IMR-90 (cell line): ENCODE data around the gene INF2. TPM values are rescaled to one million over a fixed set of nuclear protein-coding genes. Genes with fewer than 3 reads are reported as not detected.

Experiments used
- ATAC-seq: fragments of 200-7000 bp; cut with Tn5 transposase; 2 replicates; pipeline ENCODE4 v1.9.1; 2020; ENCODE audit warnings: low read depth, mild to moderate bottlenecking, moderate library complexity
- BruUV-seq: library from RNA; stranded (reverse); fragments of 400-500 nt; replicated peaks from 2 replicates; lab custom pipeline; 2021; lab: Mats Ljungman, UMichigan
- CTCF ChIA-PET: fragments of 300-600 bp; formaldehyde crosslinking; extraction: SDS; loops from one replicate; lab custom pipeline; 2021; ENCODE audit warnings: antibody characterized with exemption; lab: Yijun Ruan, JAX
- POLR2A ChIA-PET: fragments of 300-600 bp; sonication (Branson Sonifier 250); formaldehyde crosslinking; loops from one replicate; lab custom pipeline; 2022; ENCODE audit warnings: antibody characterized with exemption; ENCODE audit not compliant: unreplicated experiment; lab: Charles Lee
- DNase-seq: peaks from one replicate; pipeline ENCODE4 v3.0.0; 2013
- H2AFZ ChIP-seq: replicated peaks from 2 replicates; pipeline ENCODE3; 2013; ENCODE audit warnings: low read length, mild to moderate bottlenecking; ENCODE audit not compliant: poor library complexity
- H2AK5ac ChIP-seq: 2 replicates; pipeline ENCODE4 v1.6.1; 2013; ENCODE audit warnings: low read depth, low read length, inconsistent platforms
- H2AK9ac ChIP-seq: replicated peaks from 2 replicates; pipeline ENCODE3; 2013; ENCODE audit warnings: mild to moderate bottlenecking, low read depth, low read length, moderate library complexity; ENCODE audit not compliant: poor library complexity
- H2BK120ac ChIP-seq: 2 replicates; pipeline ENCODE4 v1.6.1; 2013; ENCODE audit warnings: low read depth, low read length, inconsistent platforms
- H2BK15ac ChIP-seq: 3 replicates; pipeline ENCODE4 v1.6.1; 2013; ENCODE audit warnings: low read depth, low read length, inconsistent platforms
- H2BK20ac ChIP-seq: 2 replicates; pipeline ENCODE4 v1.6.1; 2013; ENCODE audit warnings: low read depth, mild to moderate bottlenecking, inconsistent platforms, low read length, moderate library complexity
- H2BK5ac ChIP-seq: 2 replicates; pipeline ENCODE4 v1.6.1; 2013; ENCODE audit warnings: mild to moderate bottlenecking, low read depth, low read length, inconsistent platforms; ENCODE audit not compliant: poor library complexity, severe bottlenecking
- H3K14ac ChIP-seq: replicated peaks from 2 replicates; pipeline ENCODE4 v1.6.1; 2013; ENCODE audit warnings: low read depth, low read length, inconsistent platforms
- H3K18ac ChIP-seq: 2 replicates; pipeline ENCODE4 v1.6.1; 2013; ENCODE audit warnings: low read depth, low read length, control low read depth
- H3K23ac ChIP-seq: 2 replicates; pipeline ENCODE4 v1.6.1; 2013; ENCODE audit warnings: low read depth, low read length, inconsistent platforms
- H3K27ac ChIP-seq: 2 replicates; pipeline ENCODE4 v1.5.1; 2013; ENCODE audit warnings: mild to moderate bottlenecking, control low read depth, low read length; ENCODE audit not compliant: insufficient read depth
- H3K27me3 ChIP-seq: 2 replicates; pipeline ENCODE4 v1.6.1; 2013; ENCODE audit warnings: low read length; ENCODE audit not compliant: control insufficient read depth, insufficient read depth
- H3K36me3 ChIP-seq: 2 replicates; pipeline ENCODE4 v1.6.1; 2013; ENCODE audit warnings: low read length, mixed read lengths; ENCODE audit not compliant: control insufficient read depth, insufficient read depth
- H3K4ac ChIP-seq: 2 replicates; pipeline ENCODE4 v1.6.1; 2013; ENCODE audit warnings: low read depth, low read length, inconsistent platforms
- H3K4me1 ChIP-seq: 2 replicates; pipeline ENCODE4 v1.6.1; 2013; ENCODE audit warnings: low read length, mixed read lengths; ENCODE audit not compliant: control insufficient read depth, insufficient read depth
- H3K4me2 ChIP-seq: 2 replicates; pipeline ENCODE4 v1.6.1; 2013; ENCODE audit warnings: low read depth, mild to moderate bottlenecking, control low read depth, low read length, moderate library complexity
- H3K4me3 ChIP-seq: 2 replicates; pipeline ENCODE4 v1.5.1; 2013; ENCODE audit warnings: low read depth, mild to moderate bottlenecking, control low read depth, low read length, moderate library complexity; ENCODE audit not compliant: insufficient read depth
- H3K56ac ChIP-seq: 2 replicates; pipeline ENCODE4 v1.6.1; 2013; ENCODE audit warnings: low read length, inconsistent platforms; ENCODE audit not compliant: insufficient read depth; ENCODE audit errors: extremely low read depth
- H3K79me1 ChIP-seq, 2 experiments: 2 replicates each; pipeline ENCODE4 v1.6.1; 2013; ENCODE audit warnings: low read length in 2 of 2, inconsistent platforms in 1 of 2, low read depth in 1 of 2
- H3K9ac ChIP-seq: 2 replicates; pipeline ENCODE4 v1.6.1; 2013; ENCODE audit warnings: low read depth, low read length, control low read depth
- H3K9me1 ChIP-seq: 2 replicates; pipeline ENCODE4 v1.6.1; 2013; ENCODE audit warnings: low read length, inconsistent platforms; ENCODE audit not compliant: insufficient read depth
- H3K9me3 ChIP-seq: 2 replicates; pipeline ENCODE4 v1.6.1; 2013; ENCODE audit warnings: low read length; ENCODE audit not compliant: control insufficient read depth, insufficient read depth
- H4K20me1 ChIP-seq: 2 replicates; pipeline ENCODE4 v1.6.1; 2013; ENCODE audit warnings: low read length, inconsistent platforms; ENCODE audit not compliant: insufficient read depth
- H4K5ac ChIP-seq: 2 replicates; pipeline ENCODE4 v1.6.1; 2013; ENCODE audit warnings: mild to moderate bottlenecking, low read depth, low read length, control low read depth
- H4K8ac ChIP-seq, 2 experiments: 2 replicates each; pipeline ENCODE4 v1.6.1; 2013; ENCODE audit warnings: low read depth in 2 of 2, low read length in 2 of 2, control low read depth in 1 of 2, inconsistent platforms in 1 of 2
- H4K91ac ChIP-seq: 2 replicates; pipeline ENCODE4 v1.6.1; 2013; ENCODE audit warnings: low read depth, low read length, inconsistent platforms; ENCODE audit not compliant: insufficient read depth
- CEBPB ChIP-seq: IDR thresholded peaks from 2 replicates; pipeline ENCODE4 v1.6.1; 2012; ENCODE audit warnings: low read depth, low read length, improper control_type of control experiment
- CHD1 ChIP-seq: IDR thresholded peaks from 2 replicates; pipeline ENCODE4 v1.6.1; 2012; ENCODE audit warnings: low read depth, low read length, improper control_type of control experiment
- CTCF ChIP-seq: conservative IDR thresholded peaks from 2 replicates; pipeline ENCODE4 v1.5.1; 2012; ENCODE audit warnings: mild to moderate bottlenecking, low read depth, low read length, improper control_type of control experiment
- ELK1 ChIP-seq: fragments of 150-350 bp; IDR thresholded peaks from 2 replicates; pipeline ENCODE4 v1.6.1; 2016; ENCODE audit warnings: low read depth, mild to moderate bottlenecking, low read length, moderate library complexity, borderline replicate concordance
- MAFK ChIP-seq: IDR thresholded peaks from 2 replicates; pipeline ENCODE4 v1.6.1; 2012; ENCODE audit warnings: low read depth, low read length, improper control_type of control experiment
- MAZ ChIP-seq: IDR thresholded peaks from 2 replicates; pipeline ENCODE4 v1.6.1; 2012; ENCODE audit warnings: low read depth, mild to moderate bottlenecking, low read length, improper control_type of control experiment, moderate library complexity, borderline replicate concordance
- MXI1 ChIP-seq: IDR thresholded peaks from 2 replicates; pipeline ENCODE4 v1.6.1; 2012; ENCODE audit warnings: low read depth, mild to moderate bottlenecking, low read length, moderate library complexity, borderline replicate concordance
- NFE2L2 ChIP-seq: fragments of 150-350 bp; IDR thresholded peaks from 2 replicates; pipeline ENCODE4 v1.6.1; 2016; ENCODE audit warnings: low read depth, mild to moderate bottlenecking, low read length
- POLR2A ChIP-seq: IDR thresholded peaks from 2 replicates; pipeline ENCODE4 v1.6.1; 2012; ENCODE audit warnings: mild to moderate bottlenecking, low read depth, low read length
- RAD21 ChIP-seq: IDR thresholded peaks from 2 replicates; pipeline ENCODE4 v1.6.1; 2012; ENCODE audit warnings: low read length, improper control_type of control experiment
- RCOR1 ChIP-seq: IDR thresholded peaks from 2 replicates; pipeline ENCODE4 v1.6.1; 2012; ENCODE audit warnings: mild to moderate bottlenecking, low read length, improper control_type of control experiment; ENCODE audit not compliant: insufficient replicate concordance
- RFX5 ChIP-seq: IDR thresholded peaks from 2 replicates; pipeline ENCODE4 v1.8.0; 2012; ENCODE audit warnings: low read depth, mild to moderate bottlenecking, low read length, moderate library complexity
- SMC3 ChIP-seq: fragments of 150-350 bp; IDR thresholded peaks from 2 replicates; pipeline ENCODE4 v1.6.1; 2016; ENCODE audit warnings: low read depth, mild to moderate bottlenecking, antibody characterized with exemption, low read length, moderate library complexity
- USF2 ChIP-seq: fragments of 150-350 bp; IDR thresholded peaks from 2 replicates; pipeline ENCODE4 v1.6.1; 2017; ENCODE audit warnings: mild to moderate bottlenecking, antibody characterized with exemption, low read length, low read depth
- WGBS, 2 experiments: methylation state at CpG; one replicate each; pipeline versions ENCODE4 v1.1.5 to v1.1.7; 2013; ENCODE audit warnings: missing lambda C conversion rate in 2 of 2; ENCODE audit not compliant: insufficient read length in 1 of 2; ENCODE audit errors: extremely low coverage in 2 of 2; 5-methylcytosine and 5-hydroxymethylcytosine counted together
- dilution Hi-C: fragments of 300-500 bp; cut with HindIII; formaldehyde crosslinking; loops from one replicate; pipeline ENCODE4 v1.14.3; 2018; ENCODE audit warnings: low sequenced_read_pairs; ENCODE audit not compliant: unreplicated experiment
- in situ Hi-C: fragments of 300-500 bp; cut with MboI; formaldehyde crosslinking; loops from 3 replicates; pipeline ENCODE4 v1.14.3; 2019; ENCODE audit warnings: low sequenced_read_pairs, inconsistent platforms, mixed read lengths
- intact Hi-C: fragments of 100-400 bp; cut with micrococcal nuclease; formaldehyde crosslinking; loops from 2 replicates; pipeline ENCODE4 v1.10.0; 2022
- polyA plus RNA-seq, 3 experiments: library from polyadenylated mRNA; depleted of rRNA; stranded (reverse); fragments of >200 nt; gene quantifications; 2 replicates each; pipeline ENCODE4 v1.2.3, GENCODE V29; 2012; ENCODE audit warnings: low replicate concordance in 1 of 3
- total RNA-seq: library from RNA; depleted of rRNA; stranded (reverse); fragments of >200 nt; gene quantifications from 2 replicates; pipeline ENCODE4 v1.2.3, GENCODE V29; 2012

INF2 gene
- total and polyA plus RNA-seq, 2 of the 4 experiments (the other 2 are of a cell fraction): 16.8 to 62.1 TPM

GRCh38 chr14:104739546-104740516, 50.4 kb downstream of the INF2 start:
- in situ Hi-C loops (no loop called here), intact Hi-C loops (no loop called here), dilution Hi-C loops (no loop called here)
- ATAC-seq (no peak), DNase-seq (no peak)
- no peak overlapping the region for H3K9ac ChIP-seq
- no peaks in the 10 kb centered on the region for H4K20me1 ChIP-seq
- H2BK5ac ChIP-seq: no peak overlapping the region
- H2AFZ ChIP-seq: no peak overlapping the region
- ChIA-PET POLR2A (no interaction called here), CTCF (interaction anchor here (0.6 kb wide), 1 partner anchor 10 kb away, joined by 5 read pairs; no protein-coding TSS in a partner anchor)
- no peaks in the 10 kb centered on the region for H3K27me3 ChIP-seq
- no peak overlapping the region for H3K18ac ChIP-seq
- peaks cover 13% of the 10 kb centered on the region for H3K36me3 ChIP-seq
- no peak overlapping the region for H3K23ac ChIP-seq
- no peak overlapping the region for H3K4ac ChIP-seq
- H3K4me3 ChIP-seq: no peak overlapping the region
- H4K5ac ChIP-seq: no peak overlapping the region
- no TSS peak for BruUV-seq
- H4K8ac ChIP-seq: no peak overlapping the region
- H2AK9ac ChIP-seq: no peak overlapping the region
- no peak overlapping the region for H3K4me2 ChIP-seq
- H2BK120ac ChIP-seq: no peak overlapping the region
- H3K14ac ChIP-seq: no peak overlapping the region
- H2BK15ac ChIP-seq: no peak overlapping the region
- H3K56ac ChIP-seq: no peak overlapping the region
- no peaks in the 10 kb centered on the region for H3K9me3 ChIP-seq
- WGBS, 2 experiments: 89% methylated on average over 11 of the region's 29 CpGs; no CpG with 5 or more reads in 1 of the 2 experiments
- H4K91ac ChIP-seq: no peak overlapping the region; the same call in 1 of the 2 replicates
- no peaks in the 10 kb centered on the region for H3K79me1 ChIP-seq
- H3K27ac ChIP-seq: no peak overlapping the region
- H2BK20ac ChIP-seq: no peak overlapping the region
- H2AK5ac ChIP-seq: peak overlapping the region; percentile 7; the same call in 1 of the 2 replicates
- peaks cover 15% of the 10 kb centered on the region for H3K9me1 ChIP-seq
- peaks cover 22% of the 10 kb centered on the region for H3K4me1 ChIP-seq
- TF ChIP-seq MAZ: no peak
- no peak for TF ChIP-seq CHD1
- no peak for TF ChIP-seq SMC3
- no peak for TF ChIP-seq RFX5
- no peak for TF ChIP-seq RCOR1
- TF ChIP-seq MAFK: no peak
- TF ChIP-seq CEBPB: no peak
- TF ChIP-seq RAD21: no peak
- no peak for TF ChIP-seq ELK1
- TF ChIP-seq CTCF: no peak
- no peak for TF ChIP-seq USF2
- TF ChIP-seq MXI1: no peak
- no peak for TF ChIP-seq NFE2L2
- no peak for TF ChIP-seq POLR2A
